Endothelial cell of umbilical vein (primary cell): ENCODE data around the gene CRTC1.

Source experiments
- EZH2 ChIP-seq: IDR thresholded peaks from 2 replicates; pipeline ENCODE4 v1.6.1; 2012; ENCODE audit warnings: borderline replicate concordance, low read depth, mild to moderate bottlenecking, moderate library complexity, low read length, inconsistent platforms; ENCODE audit not compliant: severe bottlenecking
- GATA2 ChIP-seq: IDR thresholded peaks from 2 replicates; pipeline ENCODE4 v1.7.0; 2011; ENCODE audit warnings: low read depth, mild to moderate bottlenecking, moderate library complexity, mixed read lengths, low read length; ENCODE audit not compliant: insufficient read length, insufficient read depth
- JUN ChIP-seq: IDR thresholded peaks from 2 replicates; pipeline ENCODE4 v1.6.1; 2011; ENCODE audit warnings: borderline replicate concordance, low read depth; ENCODE audit not compliant: insufficient read length, insufficient read depth
- POLR2A ChIP-seq: IDR thresholded peaks from 2 replicates; pipeline ENCODE4 v1.6.1; 2012; ENCODE audit warnings: low read depth, mild to moderate bottlenecking, control low read depth, low read length
- POLR2AphosphoS5 ChIP-seq: IDR thresholded peaks from 2 replicates; pipeline ENCODE4 v1.6.1; 2012; ENCODE audit warnings: low read depth, mild to moderate bottlenecking, control low read depth, low read length, moderate library complexity; ENCODE audit not compliant: insufficient read depth
- TF ChIP-seq, protein P1 (sequence below), 2 donors: IDR thresholded peaks; 1 replicate in 1 of 2; 2 replicates in 1 of 2; pipeline ENCODE4 v1.5.1; 2011; ENCODE audit warnings: low read length in 2 of 2, mild to moderate bottlenecking in 2 of 2, moderate library complexity in 2 of 2, control low read depth in 1 of 2, inconsistent platforms in 1 of 2, low read depth in 1 of 2; ENCODE audit not compliant: insufficient read depth in 1 of 2; ENCODE audit errors: extremely low read depth in 1 of 2
- TF ChIP-seq, protein P2 (sequence below): IDR thresholded peaks from 2 replicates; pipeline ENCODE4 v1.6.1; 2011; ENCODE audit not compliant: insufficient read depth, insufficient read length

DNA sequence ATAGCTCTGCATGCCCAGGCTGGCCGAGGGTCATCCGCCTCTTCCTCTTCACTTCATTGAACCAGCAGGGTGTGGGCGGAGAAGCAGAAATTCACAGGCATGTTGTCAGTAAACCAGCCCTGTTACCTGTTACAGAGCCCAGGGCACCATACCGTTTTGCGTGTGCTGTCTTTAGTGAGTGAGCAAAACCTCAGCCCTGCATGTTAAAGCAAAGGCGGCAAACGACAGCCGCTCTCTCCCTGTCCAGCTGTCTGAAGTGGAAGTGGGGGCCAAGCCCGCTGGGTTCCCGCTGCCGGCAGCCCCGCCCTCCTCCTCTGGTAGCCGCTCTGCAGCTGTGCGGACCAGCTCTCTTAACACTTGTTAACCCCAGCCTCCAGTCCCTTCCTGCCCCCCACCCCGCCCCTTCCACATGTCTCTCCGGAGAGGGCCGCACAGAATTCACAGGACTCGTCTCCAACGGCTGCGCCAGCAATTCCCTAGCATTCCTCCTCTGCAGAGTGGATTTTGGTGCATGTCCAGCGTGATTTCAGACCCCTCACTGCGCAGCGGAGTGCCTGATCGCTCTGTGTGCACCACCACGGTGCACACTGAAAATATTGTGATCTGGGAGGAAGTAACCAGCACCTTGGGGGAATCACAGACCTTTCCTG, 34.0 kb upstream of the CRTC1 start:
- no peak for TF ChIP-seq EZH2
- TF ChIP-seq, protein P1, sequence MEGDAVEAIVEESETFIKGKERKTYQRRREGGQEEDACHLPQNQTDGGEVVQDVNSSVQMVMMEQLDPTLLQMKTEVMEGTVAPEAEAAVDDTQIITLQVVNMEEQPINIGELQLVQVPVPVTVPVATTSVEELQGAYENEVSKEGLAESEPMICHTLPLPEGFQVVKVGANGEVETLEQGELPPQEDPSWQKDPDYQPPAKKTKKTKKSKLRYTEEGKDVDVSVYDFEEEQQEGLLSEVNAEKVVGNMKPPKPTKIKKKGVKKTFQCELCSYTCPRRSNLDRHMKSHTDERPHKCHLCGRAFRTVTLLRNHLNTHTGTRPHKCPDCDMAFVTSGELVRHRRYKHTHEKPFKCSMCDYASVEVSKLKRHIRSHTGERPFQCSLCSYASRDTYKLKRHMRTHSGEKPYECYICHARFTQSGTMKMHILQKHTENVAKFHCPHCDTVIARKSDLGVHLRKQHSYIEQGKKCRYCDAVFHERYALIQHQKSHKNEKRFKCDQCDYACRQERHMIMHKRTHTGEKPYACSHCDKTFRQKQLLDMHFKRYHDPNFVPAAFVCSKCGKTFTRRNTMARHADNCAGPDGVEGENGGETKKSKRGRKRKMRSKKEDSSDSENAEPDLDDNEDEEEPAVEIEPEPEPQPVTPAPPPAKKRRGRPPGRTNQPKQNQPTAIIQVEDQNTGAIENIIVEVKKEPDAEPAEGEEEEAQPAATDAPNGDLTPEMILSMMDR (IDR thresholded peaks at IDR 0.05; ENCODE audit: extremely low read depth in 1 of 2, insufficient read depth in 1 of 2, low read depth in 1 of 2, low read length in 2 of 2): no peak
- TF ChIP-seq POLR2AphosphoS5: no peak
- TF ChIP-seq JUN: no peak
- no peak for TF ChIP-seq POLR2A
- TF ChIP-seq, protein P2, sequence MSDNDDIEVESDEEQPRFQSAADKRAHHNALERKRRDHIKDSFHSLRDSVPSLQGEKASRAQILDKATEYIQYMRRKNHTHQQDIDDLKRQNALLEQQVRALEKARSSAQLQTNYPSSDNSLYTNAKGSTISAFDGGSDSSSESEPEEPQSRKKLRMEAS: no peak
- no peak for TF ChIP-seq GATA2
